ENCODE results near the gene TTLL12.
"Not testable (repeated sequence)": the region's sequence is repeated elsewhere in the genome, so short reads cannot be mapped to it uniquely, and the experiment has no call there.

The TTLL12 gene

DNA sequence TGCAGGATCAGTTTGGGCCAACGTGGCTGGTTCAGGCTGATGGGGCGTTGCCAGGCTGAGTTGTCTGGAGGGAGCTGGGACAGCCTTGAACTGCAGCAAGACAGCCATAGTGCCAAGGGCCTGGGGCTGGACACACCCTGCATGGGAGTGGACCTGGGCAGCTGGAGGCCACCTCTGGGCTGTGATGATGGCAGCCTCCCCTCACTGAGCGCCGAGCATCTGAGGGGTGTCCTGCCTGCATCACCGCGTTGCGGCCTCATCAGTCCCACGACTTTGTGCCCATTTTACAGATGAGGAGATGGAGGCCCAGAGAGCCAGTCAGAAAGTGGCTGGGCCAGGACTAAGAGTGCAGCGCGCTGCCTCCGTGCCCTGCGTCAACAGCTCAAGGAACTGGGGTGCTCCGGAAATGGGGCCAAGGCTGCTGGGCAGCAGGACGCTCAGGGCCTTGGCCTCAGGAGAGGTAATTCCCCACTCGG lies 36.2 kb downstream of the TTLL12 start:
- H3K4me3 ChIP-seq (ENCODE audit: low read length): peak overlapping the region; percentile 77
- peaks cover 12% of the 10 kb centered on the region for H3K4me1 ChIP-seq (ENCODE audit: control insufficient read depth, insufficient read depth, low read length)
- no peak overlapping the region for H3K9ac ChIP-seq (ENCODE audit: low read length)
- no peaks in the 10 kb centered on the region for H3K27me3 ChIP-seq (ENCODE audit: control insufficient read depth, insufficient read depth, low read length)
- H3K27ac ChIP-seq (ENCODE audit: low read depth, low read length): peak overlapping the region; percentile 34
- H3K36me3 ChIP-seq (ENCODE audit: control insufficient read depth, insufficient read depth, low read length): no peaks in the 10 kb centered on the region

DNA sequence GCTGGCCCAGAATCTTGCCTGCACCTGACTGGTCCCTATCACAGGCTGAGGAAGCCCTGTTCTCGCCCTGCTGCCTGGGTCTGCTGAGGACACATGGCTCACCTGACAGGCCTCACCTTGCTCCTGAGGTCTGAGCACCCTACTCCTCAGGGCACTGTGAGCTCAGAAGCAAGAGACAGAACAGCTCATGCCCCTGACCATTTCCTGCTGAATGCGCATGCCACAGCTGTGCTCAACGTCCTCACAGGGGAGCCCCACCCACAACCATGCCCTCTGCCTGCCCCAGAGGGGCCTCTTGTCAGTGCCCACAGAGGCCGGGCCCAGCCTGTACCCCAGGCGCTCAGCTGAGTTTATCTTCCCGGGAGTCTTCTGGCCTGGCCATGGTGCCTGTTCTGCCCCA lies 38.4 kb downstream of the TTLL12 start:
- H3K4me1 ChIP-seq (ENCODE audit: control insufficient read depth, insufficient read depth, low read length): peaks cover 12% of the 10 kb centered on the region
- no peak overlapping the region for H3K4me3 ChIP-seq (ENCODE audit: low read length)
- H3K27ac ChIP-seq (ENCODE audit: low read depth, low read length): no peak overlapping the region
- H3K36me3 ChIP-seq (ENCODE audit: control insufficient read depth, insufficient read depth, low read length): no peaks in the 10 kb centered on the region
- no peak overlapping the region for H3K9ac ChIP-seq (ENCODE audit: low read length)
- no peaks in the 10 kb centered on the region for H3K27me3 ChIP-seq (ENCODE audit: control insufficient read depth, insufficient read depth, low read length)

DNA sequence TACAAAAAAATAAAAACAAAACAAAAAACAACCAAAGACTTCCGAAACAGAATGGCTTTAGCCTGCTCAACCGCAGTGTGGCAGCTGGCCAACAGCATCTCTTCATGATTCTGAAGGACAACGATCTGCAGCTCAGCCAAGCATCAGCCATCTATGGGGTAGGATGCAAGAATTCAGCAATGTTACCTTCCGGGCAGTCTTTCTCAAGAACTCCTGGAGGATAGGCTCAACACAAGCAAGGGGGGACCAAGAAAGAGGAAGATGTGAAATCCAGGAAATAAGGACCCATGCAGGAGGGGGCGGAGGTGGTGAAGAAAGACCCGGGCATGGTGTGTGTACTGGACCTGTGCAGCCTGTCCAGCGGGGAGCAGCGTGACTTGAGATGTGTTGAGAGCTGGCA lies 39.1 kb downstream of the TTLL12 start:
- Histone ChIP-seq H3K4me1 (ENCODE audit: control insufficient read depth, insufficient read depth, low read length) (peaks cover 13% of the 10 kb centered on the region), H3K4me3 (ENCODE audit: low read length) (no peak overlapping the region), H3K27ac (ENCODE audit: low read depth, low read length) (no peak overlapping the region), H3K9ac (ENCODE audit: low read length) (no peak overlapping the region), H3K27me3 (ENCODE audit: control insufficient read depth, insufficient read depth, low read length) (no peaks in the 10 kb centered on the region), H3K36me3 (ENCODE audit: control insufficient read depth, insufficient read depth, low read length) (no peaks in the 10 kb centered on the region)

DNA sequence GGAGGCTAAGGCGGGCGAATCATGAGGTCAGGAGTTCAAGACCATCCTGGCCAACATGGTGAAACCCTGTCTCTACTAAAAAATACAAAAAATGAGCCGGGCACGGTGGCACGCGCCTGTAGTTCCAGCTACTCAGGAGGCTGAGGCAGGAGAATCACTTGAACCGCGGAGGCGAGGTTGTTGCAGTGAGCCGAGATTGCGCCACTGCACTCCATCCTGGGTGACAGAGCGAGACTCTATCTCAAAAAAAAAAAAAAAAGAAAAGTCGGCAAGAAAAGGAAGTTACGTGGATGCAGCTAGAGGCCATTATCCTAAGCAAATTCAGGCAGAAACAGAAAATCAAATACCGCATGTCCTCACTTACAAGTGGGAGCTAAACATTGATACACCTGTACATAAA lies 40.6 kb downstream of the TTLL12 start:
- H3K27ac ChIP-seq (ENCODE audit: low read depth, low read length); H3K9ac ChIP-seq (ENCODE audit: low read length); H3K4me1 ChIP-seq (ENCODE audit: control insufficient read depth, insufficient read depth, low read length); H3K4me3 ChIP-seq (ENCODE audit: low read length); H3K36me3 ChIP-seq (ENCODE audit: control insufficient read depth, insufficient read depth, low read length); H3K27me3 ChIP-seq (ENCODE audit: control insufficient read depth, insufficient read depth, low read length): not testable (repeated sequence)

DNA sequence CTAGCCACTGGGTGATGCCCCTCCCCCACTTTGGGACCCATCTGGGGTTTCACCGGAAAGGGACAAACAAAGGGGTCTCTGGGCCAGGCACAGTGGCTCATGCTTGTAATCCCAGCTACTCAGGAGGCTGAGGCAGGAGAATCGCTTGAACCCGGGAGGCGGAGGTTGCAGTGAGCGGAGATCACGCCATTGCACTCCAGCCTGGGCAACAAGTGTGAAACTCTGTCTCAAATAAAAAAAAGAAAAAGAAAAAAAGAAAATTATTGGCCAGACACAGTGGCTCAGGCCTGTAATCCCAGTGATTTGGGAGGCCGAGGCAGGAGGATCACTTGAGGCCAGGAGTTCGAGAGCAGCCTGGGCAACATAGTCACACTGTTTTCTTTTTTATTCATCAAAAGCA lies 41.6 kb downstream of the TTLL12 start:
- H3K4me1 ChIP-seq (ENCODE audit: control insufficient read depth, insufficient read depth, low read length); H3K4me3 ChIP-seq (ENCODE audit: low read length); H3K27me3 ChIP-seq (ENCODE audit: control insufficient read depth, insufficient read depth, low read length); H3K36me3 ChIP-seq (ENCODE audit: control insufficient read depth, insufficient read depth, low read length); H3K27ac ChIP-seq (ENCODE audit: low read depth, low read length); H3K9ac ChIP-seq (ENCODE audit: low read length): not testable (repeated sequence)

DNA sequence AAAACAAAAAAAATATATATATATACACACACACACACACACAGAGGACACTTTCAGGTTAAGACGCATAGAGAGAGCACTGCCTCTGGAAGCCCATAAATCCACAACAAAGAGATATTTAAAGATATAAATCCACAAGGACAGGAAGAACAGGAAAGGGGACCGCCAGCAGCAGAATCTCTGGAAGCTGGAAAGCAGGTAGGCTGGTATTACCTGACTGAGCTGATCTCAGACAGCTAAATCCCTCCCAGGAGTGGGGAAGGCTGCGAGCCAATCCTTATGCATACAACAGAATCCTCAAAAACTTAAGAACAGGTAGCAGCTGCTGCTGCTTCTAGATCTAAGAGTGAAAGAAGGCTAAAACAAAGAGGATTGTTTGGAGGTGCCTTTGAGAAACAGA lies 42.0 kb downstream of the TTLL12 start:
- no peaks in the 10 kb centered on the region for H3K27me3 ChIP-seq (ENCODE audit: control insufficient read depth, insufficient read depth, low read length)
- no peak overlapping the region for H3K27ac ChIP-seq (ENCODE audit: low read depth, low read length)
- H3K4me1 ChIP-seq (ENCODE audit: control insufficient read depth, insufficient read depth, low read length): peaks cover 3% of the 10 kb centered on the region
- no peak overlapping the region for H3K9ac ChIP-seq (ENCODE audit: low read length)
- H3K36me3 ChIP-seq (ENCODE audit: control insufficient read depth, insufficient read depth, low read length): no peaks in the 10 kb centered on the region
- no peak overlapping the region for H3K4me3 ChIP-seq (ENCODE audit: low read length)

DNA sequence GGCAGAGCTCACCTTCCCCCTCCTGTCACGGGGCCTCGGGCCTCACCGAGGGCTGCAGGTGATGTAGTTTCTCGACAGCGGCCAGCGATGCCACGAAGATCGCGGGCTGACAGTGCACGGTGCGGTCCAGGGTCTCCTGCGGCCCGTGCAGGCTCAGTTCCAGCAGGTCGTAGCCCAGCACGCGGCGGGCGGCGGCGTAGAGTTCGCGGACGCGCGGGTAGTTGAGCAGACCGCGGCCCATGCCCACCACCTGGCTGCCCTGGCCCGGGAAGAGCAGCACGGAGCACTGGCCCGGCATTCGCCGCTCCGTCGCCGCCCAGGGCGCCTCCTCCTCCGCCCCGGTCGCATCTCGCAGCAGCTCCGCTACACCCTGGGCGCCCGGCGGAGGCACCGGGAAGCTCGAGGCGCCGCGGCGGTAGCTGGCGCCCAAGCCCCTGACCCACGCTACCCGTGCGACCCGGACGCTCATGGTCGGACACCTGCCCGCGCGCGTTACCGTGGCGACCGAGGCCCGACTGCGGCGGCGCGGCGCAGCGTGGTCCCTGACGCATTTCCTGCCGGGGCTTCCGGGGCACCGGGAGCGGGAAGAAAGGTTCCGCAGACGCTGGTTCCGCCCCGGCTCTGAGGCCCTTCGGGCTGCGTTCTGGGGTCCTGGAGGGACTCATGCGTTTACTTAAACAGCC lies 43.9 kb downstream of the TTLL12 start, which contains the start of gene MCAT:
Gene MCAT (minus strand): TSS at position 519 of the 683 bp plus-strand sequence. CDS start 50 bp downstream, at position 469.
- H3K9ac ChIP-seq (ENCODE audit: low read length): peak within 1 kb of the TSS; percentile 65
- H3K4me3 ChIP-seq (ENCODE audit: low read length): peak within 1 kb of the TSS; percentile 90
- no peaks in the 10 kb centered on the region for H3K36me3 ChIP-seq (ENCODE audit: control insufficient read depth, insufficient read depth, low read length)
- peaks cover 3% of the 10 kb centered on the region for H3K4me1 ChIP-seq (ENCODE audit: control insufficient read depth, insufficient read depth, low read length)
- no peaks in the 10 kb centered on the region for H3K27me3 ChIP-seq (ENCODE audit: control insufficient read depth, insufficient read depth, low read length)
- H3K27ac ChIP-seq (ENCODE audit: low read depth, low read length): peak within 1 kb of the TSS; percentile 77

DNA sequence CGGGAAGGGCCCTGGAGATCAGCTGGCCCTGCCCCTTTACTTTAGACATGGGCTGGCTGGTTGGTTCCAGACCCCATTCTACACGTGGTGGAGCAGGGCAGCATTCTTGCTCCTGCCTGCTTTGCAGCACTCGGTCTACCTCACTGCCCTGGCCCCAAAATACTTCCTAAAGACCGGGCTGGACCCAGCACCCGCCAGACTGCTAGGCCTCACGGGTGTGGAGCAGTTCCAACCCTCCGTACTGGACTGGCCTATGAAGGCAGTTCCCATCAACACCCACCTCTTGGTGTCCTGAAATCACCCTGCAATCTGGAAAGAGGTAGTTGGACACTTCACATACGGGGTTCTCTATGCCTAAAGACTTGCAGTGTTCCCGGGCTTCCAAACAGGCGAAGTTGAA lies 50.1 kb downstream of the TTLL12 start:
- Histone ChIP-seq H3K9ac (ENCODE audit: low read length) (no peak overlapping the region), H3K27me3 (ENCODE audit: control insufficient read depth, insufficient read depth, low read length) (no peaks in the 10 kb centered on the region), H3K4me1 (ENCODE audit: control insufficient read depth, insufficient read depth, low read length) (no peaks in the 10 kb centered on the region), H3K27ac (ENCODE audit: low read depth, low read length) (no peak overlapping the region), H3K4me3 (ENCODE audit: low read length) (no peak overlapping the region), H3K36me3 (ENCODE audit: control insufficient read depth, insufficient read depth, low read length) (peaks cover 18% of the 10 kb centered on the region)

DNA sequence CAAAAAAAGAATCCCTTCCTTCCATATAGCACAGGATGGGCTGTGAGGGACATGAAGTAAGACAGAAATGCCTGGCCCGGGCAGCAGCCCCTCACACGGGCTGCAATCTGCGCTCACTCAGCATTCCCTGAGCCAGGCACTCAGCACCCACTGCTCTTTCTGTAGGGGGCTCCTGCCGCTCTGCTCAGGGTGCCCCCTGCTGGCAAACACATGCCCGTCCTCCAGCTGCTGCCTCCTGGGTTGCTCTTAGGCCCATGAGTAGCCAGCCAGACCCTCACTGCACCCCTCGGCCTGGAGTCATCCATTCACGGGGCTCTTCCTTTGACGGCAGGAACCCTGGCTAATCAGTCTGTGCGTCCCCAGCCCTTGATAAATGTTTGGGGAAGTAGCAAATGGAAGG lies 50.7 kb downstream of the TTLL12 start:
- Histone ChIP-seq H3K27me3 (ENCODE audit: control insufficient read depth, insufficient read depth, low read length) (no peaks in the 10 kb centered on the region), H3K4me3 (ENCODE audit: low read length) (no peak overlapping the region), H3K27ac (ENCODE audit: low read depth, low read length) (no peak overlapping the region), H3K9ac (ENCODE audit: low read length) (no peak overlapping the region), H3K36me3 (ENCODE audit: control insufficient read depth, insufficient read depth, low read length) (peaks cover 18% of the 10 kb centered on the region), H3K4me1 (ENCODE audit: control insufficient read depth, insufficient read depth, low read length) (no peaks in the 10 kb centered on the region)

DNA sequence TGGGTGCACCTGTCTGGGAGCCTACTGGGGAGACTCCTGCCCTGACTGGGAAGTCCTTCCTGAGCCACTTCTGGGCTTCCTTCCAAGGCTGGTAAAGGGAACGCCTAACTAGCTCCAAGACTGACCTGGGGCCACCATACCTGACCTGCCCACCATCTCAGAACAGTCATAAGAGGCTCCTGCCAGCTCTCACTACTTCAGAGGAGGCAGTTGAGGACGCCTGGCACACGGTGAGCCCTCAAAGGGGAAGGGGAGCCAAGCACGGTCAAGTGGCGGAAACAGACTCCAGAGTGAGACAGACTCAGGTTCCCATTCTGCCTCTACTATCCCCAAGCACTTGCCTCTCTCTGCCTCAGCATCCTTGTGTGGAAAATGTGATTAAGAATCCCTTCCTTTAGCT lies 51.4 kb downstream of the TTLL12 start:
- H3K4me3 ChIP-seq (ENCODE audit: low read length): no peak overlapping the region
- peaks cover 18% of the 10 kb centered on the region for H3K36me3 ChIP-seq (ENCODE audit: control insufficient read depth, insufficient read depth, low read length)
- no peak overlapping the region for H3K27ac ChIP-seq (ENCODE audit: low read depth, low read length)
- no peak overlapping the region for H3K9ac ChIP-seq (ENCODE audit: low read length)
- H3K27me3 ChIP-seq (ENCODE audit: control insufficient read depth, insufficient read depth, low read length): no peaks in the 10 kb centered on the region
- no peaks in the 10 kb centered on the region for H3K4me1 ChIP-seq (ENCODE audit: control insufficient read depth, insufficient read depth, low read length)

DNA sequence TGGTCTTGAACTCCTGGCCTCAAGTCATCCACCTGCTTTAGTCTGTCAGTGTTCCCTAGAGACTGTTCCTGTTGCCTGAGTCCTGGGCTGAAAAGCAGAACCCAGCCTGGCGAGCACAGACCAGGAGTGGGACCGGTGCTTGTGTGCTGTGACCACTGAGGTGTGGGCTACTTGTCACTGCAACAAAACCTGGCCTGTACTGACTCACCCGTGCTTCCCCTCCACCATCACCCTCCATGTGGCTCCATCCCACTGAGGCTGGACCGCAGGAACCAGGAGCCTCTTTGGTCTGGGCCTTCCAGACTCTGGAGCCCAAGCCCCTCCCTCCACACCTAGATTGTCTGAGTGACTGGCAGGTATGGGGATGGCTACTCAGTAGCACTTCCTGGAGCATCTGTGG lies 52.4 kb downstream of the TTLL12 start:
- Histone ChIP-seq H3K27me3 (ENCODE audit: control insufficient read depth, insufficient read depth, low read length) (no peaks in the 10 kb centered on the region), H3K4me3 (ENCODE audit: low read length) (no peak overlapping the region), H3K27ac (ENCODE audit: low read depth, low read length) (no peak overlapping the region), H3K9ac (ENCODE audit: low read length) (no peak overlapping the region), H3K4me1 (ENCODE audit: control insufficient read depth, insufficient read depth, low read length) (no peaks in the 10 kb centered on the region), H3K36me3 (ENCODE audit: control insufficient read depth, insufficient read depth, low read length) (peaks cover 18% of the 10 kb centered on the region)

DNA sequence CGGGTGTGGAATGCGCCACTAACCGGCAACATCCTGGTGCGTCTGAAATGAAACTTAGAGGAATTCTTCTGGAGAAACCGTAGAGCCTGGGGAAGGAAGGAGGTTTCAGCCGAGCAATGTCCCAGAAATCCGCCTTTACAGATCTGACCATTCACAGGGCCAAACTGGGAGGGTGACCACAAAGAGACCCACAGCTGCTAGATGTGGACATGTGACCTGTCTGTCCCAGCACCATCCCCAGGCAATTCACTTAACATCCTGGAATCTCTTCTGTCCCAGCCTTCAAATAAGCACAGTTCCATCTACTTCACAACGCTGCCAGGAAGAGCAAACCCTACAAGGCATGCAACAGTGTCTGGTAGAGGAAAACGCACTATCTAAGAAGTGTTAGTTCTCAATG lies 53.5 kb downstream of the TTLL12 start:
- H3K27ac ChIP-seq (ENCODE audit: low read depth, low read length): no peak overlapping the region
- peaks cover 18% of the 10 kb centered on the region for H3K36me3 ChIP-seq (ENCODE audit: control insufficient read depth, insufficient read depth, low read length)
- no peak overlapping the region for H3K4me3 ChIP-seq (ENCODE audit: low read length)
- H3K27me3 ChIP-seq (ENCODE audit: control insufficient read depth, insufficient read depth, low read length): no peaks in the 10 kb centered on the region
- H3K4me1 ChIP-seq (ENCODE audit: control insufficient read depth, insufficient read depth, low read length): no peaks in the 10 kb centered on the region
- no peak overlapping the region for H3K9ac ChIP-seq (ENCODE audit: low read length)

DNA sequence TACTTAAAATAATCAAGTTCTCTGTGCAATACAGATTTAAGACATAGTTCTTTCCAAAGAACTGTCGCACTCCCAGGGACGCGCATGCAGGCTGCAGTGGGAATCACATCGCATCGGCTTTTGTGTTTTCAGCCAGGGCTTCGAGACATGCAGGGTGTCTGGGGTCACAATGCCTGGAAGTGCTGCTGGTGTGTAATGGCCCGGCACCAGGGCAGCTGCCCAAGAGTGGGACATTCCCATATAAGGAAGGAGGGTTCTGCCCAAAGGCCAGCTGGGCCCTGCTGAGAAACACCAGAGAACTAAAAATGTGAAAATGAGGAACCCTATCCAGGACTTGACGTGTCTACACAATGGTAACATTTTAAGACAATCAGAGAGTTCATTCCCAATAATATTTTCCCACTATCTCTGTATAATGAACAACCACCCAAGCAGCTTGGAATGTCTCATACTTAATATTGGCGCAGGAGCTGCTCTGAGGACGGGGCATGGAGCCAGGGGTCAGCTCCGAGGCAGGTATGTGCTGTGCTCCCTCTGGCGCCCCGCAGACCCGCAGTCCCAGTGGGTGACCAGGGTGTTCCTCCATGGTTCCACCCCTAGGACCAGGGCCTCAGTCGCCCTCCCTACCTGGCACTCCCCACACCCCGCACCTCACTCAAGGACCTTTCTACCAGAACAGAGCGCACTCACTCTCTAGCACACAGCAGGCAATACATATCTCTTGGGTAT lies 55.0 kb downstream of the TTLL12 start:
- no peak overlapping the region for H3K27ac ChIP-seq (ENCODE audit: low read depth, low read length)
- H3K27me3 ChIP-seq (ENCODE audit: control insufficient read depth, insufficient read depth, low read length): no peaks in the 10 kb centered on the region
- H3K9ac ChIP-seq (ENCODE audit: low read length): no peak overlapping the region
- H3K4me3 ChIP-seq (ENCODE audit: low read length): no peak overlapping the region
- peaks cover 14% of the 10 kb centered on the region for H3K36me3 ChIP-seq (ENCODE audit: control insufficient read depth, insufficient read depth, low read length)
- no peaks in the 10 kb centered on the region for H3K4me1 ChIP-seq (ENCODE audit: control insufficient read depth, insufficient read depth, low read length)
